Esophagus squamous epithelium (tissue), 4 donors: ENCODE measurements around the gene MYO3B.

ENCODE experiments used
- POLR2A ChIP-seq, 4 donors: fragments of 450-650 bp; IDR thresholded peaks; one replicate each; pipeline ENCODE4 v1.6.1; 2017; ENCODE audit warnings: antibody characterized with exemption in 4 of 4, mild to moderate bottlenecking in 4 of 4, moderate library complexity in 3 of 4
- TF ChIP-seq, protein P1 (sequence below), 6 experiments: fragments of 450-650 bp in 4 of 6; fragments of 200-600 bp in 2 of 6; sonication (generic) in 2 of 6; IDR thresholded peaks; one replicate each; pipeline ENCODE4 v1.5.1; 2016 to 2019; ENCODE audit warnings: antibody characterized with exemption in 6 of 6, mild to moderate bottlenecking in 4 of 6, moderate library complexity in 4 of 6

DNA sequence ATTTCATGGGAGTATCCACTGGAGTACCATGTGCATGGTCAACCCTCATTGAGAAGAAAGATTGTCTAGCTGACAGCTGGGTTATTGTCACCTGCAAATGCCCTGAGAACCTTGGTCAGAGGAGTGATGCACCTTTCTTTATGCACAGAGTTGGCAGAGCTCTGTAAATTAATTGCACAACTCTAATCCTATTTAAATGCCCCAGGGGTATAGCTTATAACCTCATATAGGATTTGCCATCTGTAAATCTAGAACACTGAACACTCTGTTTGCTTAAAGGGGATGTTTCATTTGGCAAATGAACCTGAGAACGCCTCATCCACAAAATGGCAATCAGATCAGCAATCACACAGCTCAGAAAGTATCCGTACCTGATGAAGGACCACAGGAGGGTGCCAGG lies 465.4 kb downstream of the MYO3B start:
- TF ChIP-seq, protein P1, sequence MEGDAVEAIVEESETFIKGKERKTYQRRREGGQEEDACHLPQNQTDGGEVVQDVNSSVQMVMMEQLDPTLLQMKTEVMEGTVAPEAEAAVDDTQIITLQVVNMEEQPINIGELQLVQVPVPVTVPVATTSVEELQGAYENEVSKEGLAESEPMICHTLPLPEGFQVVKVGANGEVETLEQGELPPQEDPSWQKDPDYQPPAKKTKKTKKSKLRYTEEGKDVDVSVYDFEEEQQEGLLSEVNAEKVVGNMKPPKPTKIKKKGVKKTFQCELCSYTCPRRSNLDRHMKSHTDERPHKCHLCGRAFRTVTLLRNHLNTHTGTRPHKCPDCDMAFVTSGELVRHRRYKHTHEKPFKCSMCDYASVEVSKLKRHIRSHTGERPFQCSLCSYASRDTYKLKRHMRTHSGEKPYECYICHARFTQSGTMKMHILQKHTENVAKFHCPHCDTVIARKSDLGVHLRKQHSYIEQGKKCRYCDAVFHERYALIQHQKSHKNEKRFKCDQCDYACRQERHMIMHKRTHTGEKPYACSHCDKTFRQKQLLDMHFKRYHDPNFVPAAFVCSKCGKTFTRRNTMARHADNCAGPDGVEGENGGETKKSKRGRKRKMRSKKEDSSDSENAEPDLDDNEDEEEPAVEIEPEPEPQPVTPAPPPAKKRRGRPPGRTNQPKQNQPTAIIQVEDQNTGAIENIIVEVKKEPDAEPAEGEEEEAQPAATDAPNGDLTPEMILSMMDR (IDR thresholded peaks at IDR 0.05): no peak
- no peak for TF ChIP-seq POLR2A (IDR thresholded peaks at IDR 0.05)
